ENCODE results near the gene CXCR6.
"Not testable (repeated sequence)": the region's sequence is repeated elsewhere in the genome, so short reads cannot be mapped to it uniquely, and the experiment has no call there.

Gene CXCR6

DNA sequence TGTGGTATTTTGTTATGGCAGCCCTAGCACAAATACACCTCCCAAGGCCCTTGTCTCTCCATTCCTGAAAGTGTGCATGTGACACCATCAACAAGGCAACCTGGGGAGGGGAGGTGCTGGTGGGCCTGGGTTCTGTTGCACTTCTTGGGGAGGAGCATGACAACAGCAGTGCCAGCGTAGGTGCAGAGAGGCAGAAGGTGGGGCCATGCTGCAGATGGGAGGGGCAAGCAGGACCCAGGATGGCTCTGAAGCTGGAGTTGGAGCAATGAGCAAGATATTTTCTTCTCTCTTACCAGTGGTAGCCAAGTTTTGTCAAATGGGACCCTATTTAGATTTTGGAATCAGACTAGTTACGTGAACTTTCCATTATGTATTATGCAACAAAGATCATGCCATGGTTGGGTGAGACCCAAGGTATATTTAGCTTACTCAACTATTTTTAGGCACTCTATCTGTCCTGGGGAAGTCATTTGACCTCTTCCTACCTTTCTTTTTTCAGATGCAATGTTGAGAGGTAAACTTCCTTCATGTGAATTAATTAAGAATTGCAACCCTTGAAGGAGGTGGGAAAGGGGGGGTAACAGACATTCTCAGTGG lies 49.0 kb downstream of the CXCR6 start:
- no peak for DNase-seq

DNA sequence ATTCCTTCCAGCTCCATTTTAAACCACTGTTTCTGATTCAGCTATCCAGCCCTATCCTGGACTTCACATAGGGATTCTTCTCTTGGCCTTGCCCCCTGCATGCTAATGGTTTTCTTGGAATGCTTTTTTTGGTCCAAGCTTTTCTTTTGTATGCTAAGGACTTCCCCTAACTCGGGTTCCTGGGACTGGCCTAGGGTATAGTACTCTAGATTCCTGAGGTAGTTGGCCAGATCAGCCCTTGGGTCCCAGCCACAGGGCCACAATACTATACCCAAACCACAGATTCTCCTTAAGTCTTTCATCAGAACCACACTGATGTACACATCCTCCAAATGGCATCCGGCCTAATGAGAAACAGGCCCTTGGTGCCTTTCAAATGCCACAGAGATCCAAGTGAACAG lies 49.6 kb downstream of the CXCR6 start:
- no peak for DNase-seq

DNA sequence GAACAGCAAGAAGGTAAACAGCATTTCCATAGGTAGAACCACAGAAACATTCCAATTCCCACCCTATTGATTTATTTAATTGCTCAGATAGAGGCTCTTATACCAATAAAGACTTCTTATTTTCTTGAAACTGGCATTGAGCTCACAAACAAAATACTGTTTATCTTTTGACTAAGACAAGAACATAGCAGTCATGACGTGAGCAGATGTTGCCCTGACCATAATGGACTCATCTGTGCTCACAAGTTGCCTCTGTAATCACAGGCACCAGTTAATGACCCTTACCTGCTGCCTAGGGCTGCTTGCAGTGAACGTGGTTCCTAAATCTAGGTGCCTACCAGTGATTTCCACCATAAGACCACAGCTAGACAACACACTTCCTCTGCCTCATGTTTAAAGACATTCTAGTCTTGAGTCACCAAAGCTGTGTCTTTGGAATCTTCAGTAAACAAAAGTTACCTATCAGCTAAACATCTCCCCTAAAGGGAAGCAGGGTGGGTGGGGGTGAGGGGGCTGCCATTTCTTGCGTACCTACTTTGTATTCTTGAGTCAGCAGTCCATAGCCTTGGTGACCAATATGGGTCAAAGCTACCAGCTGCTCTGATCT lies 50.3 kb downstream of the CXCR6 start:
- DNase-seq = no peak

DNA sequence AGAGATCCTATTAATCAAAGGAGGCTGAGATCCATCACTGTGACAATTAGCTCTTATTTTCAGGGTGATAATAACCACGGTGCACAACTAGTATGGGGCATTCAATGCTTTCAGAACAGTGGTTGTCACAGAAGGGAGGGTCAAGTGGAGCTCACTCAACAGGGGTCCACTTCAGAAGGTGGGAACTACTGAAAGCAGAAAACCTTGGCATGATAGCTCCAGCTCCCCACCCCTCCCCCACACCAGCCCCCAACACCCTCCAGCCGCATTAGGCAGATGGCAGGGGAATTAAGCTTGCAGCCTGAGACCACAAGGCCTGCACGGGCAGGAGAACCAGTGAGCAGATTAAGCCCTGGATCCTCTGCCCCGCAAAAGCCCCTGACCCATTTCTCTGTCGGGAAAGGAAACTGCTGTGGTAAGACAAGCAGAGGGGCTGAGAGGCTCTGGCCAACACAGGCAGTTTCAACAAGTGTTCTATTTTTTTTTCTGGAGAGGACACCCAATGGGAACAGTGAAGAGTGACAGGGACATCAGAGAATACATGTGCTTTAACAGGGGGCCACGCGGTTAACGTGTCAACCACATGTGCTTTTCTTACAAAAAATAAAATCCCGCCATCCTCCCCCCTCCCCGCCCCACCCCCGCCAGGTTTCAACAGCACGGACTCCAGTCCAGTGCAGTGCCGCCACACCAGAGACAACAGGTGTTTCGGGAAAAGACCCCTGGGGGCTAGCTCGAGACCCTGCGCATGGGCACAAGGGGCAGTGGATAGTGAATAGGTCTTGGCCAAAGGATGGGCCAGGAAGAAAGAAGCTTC lies 51.4 kb downstream of the CXCR6 start:
- no peak for DNase-seq

DNA sequence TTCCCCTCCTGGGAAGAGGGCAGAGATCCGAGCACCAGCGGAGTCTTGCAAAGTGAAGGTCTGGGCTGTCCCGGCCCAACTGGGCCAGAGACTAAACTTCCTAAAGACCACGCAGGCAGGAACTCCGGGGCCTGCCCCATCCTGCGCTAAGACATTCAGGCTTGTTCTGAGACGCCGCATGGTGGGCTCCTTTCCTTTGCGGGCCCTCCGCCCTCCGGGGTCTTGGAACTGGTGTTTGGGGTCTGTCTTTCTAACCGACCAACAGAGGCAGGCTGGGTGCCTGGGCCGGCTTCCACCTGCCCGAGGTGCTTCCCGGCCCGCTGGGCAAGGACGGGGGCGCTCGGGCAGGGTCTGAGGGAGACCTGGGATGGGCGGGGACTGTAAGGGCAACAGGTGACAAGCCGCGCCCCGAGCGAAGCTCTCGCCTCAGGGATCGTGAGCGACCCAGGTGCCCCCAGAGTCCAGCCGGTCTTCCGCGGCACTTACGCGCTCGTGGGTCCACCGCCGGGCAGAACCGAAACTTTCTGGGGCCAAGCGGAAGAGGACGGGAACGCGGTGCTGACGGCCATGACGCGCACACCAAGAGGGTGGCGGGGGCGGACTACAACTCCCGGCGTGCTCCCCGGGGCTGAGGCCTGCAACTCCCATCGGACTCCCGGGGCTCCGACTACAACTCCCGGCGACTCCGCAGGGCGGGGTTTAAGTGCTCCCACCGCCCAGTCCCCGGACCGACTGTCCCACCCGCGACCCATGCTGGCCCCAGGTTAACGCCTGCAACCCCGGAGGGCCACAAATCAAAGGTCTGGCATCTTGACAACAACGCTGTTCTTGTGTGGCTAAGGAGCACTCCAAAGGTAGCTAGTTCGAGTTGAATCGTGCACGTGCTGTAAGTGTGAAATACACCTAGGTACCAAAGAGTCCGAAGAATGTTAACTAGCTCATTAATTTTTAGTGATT lies 52.2 kb downstream of the CXCR6 start, which contains the start of gene FYCO1:
TSS of gene FYCO1 (minus strand) at position 589 of the 957 bp plus-strand sequence. CDS start 10,914 bp downstream, outside the sequence.
- peak; percentile 95 for DNase-seq

DNA sequence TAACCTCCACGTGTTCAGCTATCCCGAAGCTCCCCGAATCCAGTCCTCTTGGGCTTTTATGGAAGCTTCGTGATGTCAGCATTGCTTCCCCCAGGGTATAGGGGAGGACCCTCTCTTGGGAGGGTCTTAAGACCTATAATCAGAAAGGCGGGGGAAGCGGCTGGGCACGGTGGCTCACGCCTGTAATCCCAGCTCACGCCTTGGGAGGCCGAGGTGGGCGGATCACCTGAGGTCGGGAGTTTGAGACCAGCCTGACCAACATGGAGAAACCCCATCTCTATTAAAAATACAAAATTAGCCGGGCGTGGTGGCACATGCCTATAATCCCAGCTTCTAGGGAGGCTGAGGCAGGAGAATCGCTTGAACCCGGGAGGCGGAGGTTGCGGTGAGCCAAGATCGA lies 54.2 kb downstream of the CXCR6 start:
- not testable (repeated sequence) for DNase-seq

DNA sequence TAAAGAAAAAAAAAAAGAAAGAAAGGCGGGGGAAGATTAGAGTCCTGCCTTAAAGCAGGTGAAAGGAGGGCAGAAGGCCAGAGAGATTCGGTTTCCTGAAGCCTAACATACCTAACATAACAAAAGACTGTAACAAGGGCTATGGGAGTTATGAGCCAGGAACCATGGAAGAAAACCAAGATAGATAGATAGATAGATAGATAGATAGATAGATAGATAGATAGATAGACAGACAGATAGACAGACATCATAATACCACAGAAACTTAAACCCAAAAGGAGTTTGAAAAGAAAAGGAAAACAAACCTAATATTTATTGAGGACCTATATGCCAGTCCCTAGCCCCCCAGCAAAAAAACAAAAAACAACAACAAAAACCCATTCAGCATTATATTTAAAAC lies 54.7 kb downstream of the CXCR6 start:
- no peak for DNase-seq

Measured in inflammatory macrophage treated with lipopolysaccharide for 4 hours (primary cell).